NCI-H345 treated with DMSO at 0.1 percent for 48 hours (cell line): ENCODE measurements around the gene CA10.

ENCODE experiments used
- DNase-seq: peaks from one replicate; lab custom pipeline; 2025; ENCODE audit not compliant: unreplicated experiment; lab: John Stamatoyannopoulos, UW

Gene CA10

GRCh38 chr17:51734462-51734861 lies 424.1 kb downstream of the CA10 start:
- DNase-seq, result no peak

- peak; percentile 7 for DNase-seq
These were observed 425.3 kb downstream of the CA10 start for GRCh38 chr17:51733166-51733565.

- no peak for DNase-seq
These were observed 426.4 kb downstream of the CA10 start for GRCh38 chr17:51731941-51732722.

- no peak for DNase-seq
These were observed 428.0 kb downstream of the CA10 start for GRCh38 chr17:51730303-51731050.

- DNase-seq, result no peak
These were observed 433.3 kb downstream of the CA10 start for GRCh38 chr17:51725185-51725584.

- DNase-seq, result no peak
These were observed 434.4 kb downstream of the CA10 start for GRCh38 chr17:51724043-51724580.

GRCh38 chr17:51722994-51723393 lies 435.5 kb downstream of the CA10 start:
- no peak for DNase-seq

GRCh38 chr17:51721730-51722129 lies 436.8 kb downstream of the CA10 start:
- DNase-seq, result no peak

GRCh38 chr17:51720439-51720838 lies 438.1 kb downstream of the CA10 start:
- no peak for DNase-seq

GRCh38 chr17:51718983-51719382 lies 439.5 kb downstream of the CA10 start:
- no peak for DNase-seq

- no peak for DNase-seq
These were observed 446.9 kb downstream of the CA10 start for GRCh38 chr17:51711581-51711980.

GRCh38 chr17:51710634-51710979 lies 447.9 kb downstream of the CA10 start:
- DNase-seq, result no peak

GRCh38 chr17:51709694-51710633 lies 448.6 kb downstream of the CA10 start:
- DNase-seq, result no peak

- DNase-seq, result no peak
These were observed 451.3 kb downstream of the CA10 start for GRCh38 chr17:51707216-51707615.

- DNase-seq, result no peak
These were observed 452.4 kb downstream of the CA10 start for GRCh38 chr17:51706093-51706492.

GRCh38 chr17:51703361-51704341 lies 454.9 kb downstream of the CA10 start:
- no peak for DNase-seq

- no peak for DNase-seq
These were observed 455.6 kb downstream of the CA10 start for GRCh38 chr17:51702963-51703360.

GRCh38 chr17:51701501-51701900 lies 457.0 kb downstream of the CA10 start:
- no peak for DNase-seq

GRCh38 chr17:51700011-51700760 lies 458.3 kb downstream of the CA10 start:
- no peak for DNase-seq
